ENCODE results near the gene CATSPER1. TPM values are rescaled to one million over a fixed set of nuclear protein-coding genes. Genes with fewer than 3 reads are reported as not detected.

Gene CATSPER1
- polyA plus RNA-seq, 1 experiment: 0.25 TPM

GRCh38 chr11:66052664-66052982, 26.3 kb upstream of the CATSPER1 start:
- POLR2A ChIA-PET: interaction anchor here (1.1 to 2.6 kb wide), 3 partner anchors 11 to 31 kb away, joined by 3 to 12 read pairs (median 3); partner anchors contain the start of gene PACS1

GRCh38 chr11:66051766-66052663, 25.7 kb upstream of the CATSPER1 start, which contains the start of gene SF3B2:
TSS of gene SF3B2 (plus strand) at chr11:66052364. CDS start at chr11:66052385, 21 bp downstream.
- Histone ChIP-seq H3K27ac (ENCODE audit: low read depth, low read length) (peak within 1 kb of the TSS; percentile 83), H3K27me3 (ENCODE audit: control insufficient read depth, insufficient read depth, low read length) (peaks cover 4% of the 10 kb centered on the region), H3K4me3 (ENCODE audit: low read depth, low read length) (peak within 1 kb of the TSS; percentile 87), H3K9me3 (ENCODE audit: control insufficient read depth, insufficient read depth, low read length) (no peaks in the 10 kb centered on the region; the same call in 1 of the 2 replicates)
- ChIA-PET POLR2A (interaction anchor here (0.6 to 2.6 kb wide), 9 partner anchors 12 to 633 kb away, joined by 3 to 12 read pairs (median 3); partner anchors contain the start of genes BANF1, FOSL1 and PACS1), CTCF (interaction anchor here (0.9 to 7.0 kb wide), 5 partner anchors 8 to 171 kb away, joined by 3 to 103 read pairs (median 4); no protein-coding TSS in a partner anchor)
- TF ChIP-seq, protein P1, sequence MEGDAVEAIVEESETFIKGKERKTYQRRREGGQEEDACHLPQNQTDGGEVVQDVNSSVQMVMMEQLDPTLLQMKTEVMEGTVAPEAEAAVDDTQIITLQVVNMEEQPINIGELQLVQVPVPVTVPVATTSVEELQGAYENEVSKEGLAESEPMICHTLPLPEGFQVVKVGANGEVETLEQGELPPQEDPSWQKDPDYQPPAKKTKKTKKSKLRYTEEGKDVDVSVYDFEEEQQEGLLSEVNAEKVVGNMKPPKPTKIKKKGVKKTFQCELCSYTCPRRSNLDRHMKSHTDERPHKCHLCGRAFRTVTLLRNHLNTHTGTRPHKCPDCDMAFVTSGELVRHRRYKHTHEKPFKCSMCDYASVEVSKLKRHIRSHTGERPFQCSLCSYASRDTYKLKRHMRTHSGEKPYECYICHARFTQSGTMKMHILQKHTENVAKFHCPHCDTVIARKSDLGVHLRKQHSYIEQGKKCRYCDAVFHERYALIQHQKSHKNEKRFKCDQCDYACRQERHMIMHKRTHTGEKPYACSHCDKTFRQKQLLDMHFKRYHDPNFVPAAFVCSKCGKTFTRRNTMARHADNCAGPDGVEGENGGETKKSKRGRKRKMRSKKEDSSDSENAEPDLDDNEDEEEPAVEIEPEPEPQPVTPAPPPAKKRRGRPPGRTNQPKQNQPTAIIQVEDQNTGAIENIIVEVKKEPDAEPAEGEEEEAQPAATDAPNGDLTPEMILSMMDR (IDR thresholded peaks at IDR 0.05; ENCODE audit: low read depth, low read length): no peak
- DNase-seq (ENCODE audit: low read depth, low spot score): peak; percentile 96

More at GRCh38 chr11:66052664-66052982, 26.3 kb upstream of the CATSPER1 start:
- H3K27ac ChIP-seq (ENCODE audit: low read depth, low read length): peak overlapping the region; percentile 65
- CTCF ChIA-PET: interaction anchor here (0.7 to 7.0 kb wide), 6 partner anchors 9 to 170 kb away, joined by 3 to 103 read pairs (median 4); no protein-coding TSS in a partner anchor
- no peaks in the 10 kb centered on the region; the same call in 1 of the 2 replicates for H3K9me3 ChIP-seq (ENCODE audit: control insufficient read depth, insufficient read depth, low read length)
- DNase-seq (ENCODE audit: low read depth, low spot score): no peak
- peak overlapping the region; percentile 87 for H3K4me3 ChIP-seq (ENCODE audit: low read depth, low read length)
- TF ChIP-seq, protein P1 (IDR thresholded peaks at IDR 0.05; ENCODE audit: low read depth, low read length): no peak
- peaks cover 4% of the 10 kb centered on the region for H3K27me3 ChIP-seq (ENCODE audit: control insufficient read depth, insufficient read depth, low read length)

DNA sequence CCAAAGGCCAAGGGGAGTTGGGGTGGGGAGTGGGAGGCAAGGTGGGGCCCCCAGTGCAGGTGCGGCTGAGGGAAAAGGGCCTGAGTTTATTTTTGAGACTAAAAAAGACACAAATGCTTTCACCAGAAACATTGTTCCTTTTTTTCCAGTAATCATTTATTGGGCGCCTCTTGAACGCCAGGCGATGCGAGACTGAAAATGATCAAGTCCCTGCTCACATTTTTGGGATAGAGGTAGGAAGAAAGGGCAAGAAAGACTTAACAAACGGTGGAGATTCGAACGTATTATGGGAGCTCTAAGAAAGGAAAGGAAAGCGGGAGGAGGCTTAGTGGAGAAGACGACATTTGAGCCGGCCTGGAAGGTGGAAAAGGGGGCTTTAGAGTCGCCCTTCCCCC, 25.1 kb upstream of the CATSPER1 start:
- TF ChIP-seq, protein P1 (IDR thresholded peaks at IDR 0.05; ENCODE audit: low read depth, low read length): no peak
- H3K27me3 ChIP-seq (ENCODE audit: control insufficient read depth, insufficient read depth, low read length): peaks cover 4% of the 10 kb centered on the region
- no peak for DNase-seq (ENCODE audit: low read depth, low spot score)
- POLR2A ChIA-PET: interaction anchor here (0.6 to 2.6 kb wide), 5 partner anchors 16 to 632 kb away, joined by 3 to 12 read pairs (median 5); partner anchors contain the start of gene PACS1
- H3K27ac ChIP-seq (ENCODE audit: low read depth, low read length): peak overlapping the region; percentile 83
- CTCF ChIA-PET: interaction anchor here (1.2 to 7.0 kb wide), 3 partner anchors 16 to 162 kb away, joined by 3 to 103 read pairs (median 35); no protein-coding TSS in a partner anchor
- H3K4me3 ChIP-seq (ENCODE audit: low read depth, low read length): peak overlapping the region; percentile 87
- no peaks in the 10 kb centered on the region; the same call in 1 of the 2 replicates for H3K9me3 ChIP-seq (ENCODE audit: control insufficient read depth, insufficient read depth, low read length)

GRCh38 chr11:66050581-66051231, 24.4 kb upstream of the CATSPER1 start:
- Histone ChIP-seq H3K27ac (ENCODE audit: low read depth, low read length) (no peak overlapping the region), H3K27me3 (ENCODE audit: control insufficient read depth, insufficient read depth, low read length) (peaks cover 4% of the 10 kb centered on the region), H3K9me3 (ENCODE audit: control insufficient read depth, insufficient read depth, low read length) (no peaks in the 10 kb centered on the region; the same call in 1 of the 2 replicates), H3K4me3 (ENCODE audit: low read depth, low read length) (no peak overlapping the region)
- POLR2A ChIA-PET: interaction anchor here (0.6 to 2.6 kb wide), 4 partner anchors 16 to 523 kb away, joined by 4 to 12 read pairs (median 8); partner anchors contain the start of gene PACS1
- no peak for DNase-seq (ENCODE audit: low read depth, low spot score)
- TF ChIP-seq, protein P1 (IDR thresholded peaks at IDR 0.05; ENCODE audit: low read depth, low read length): no peak
- CTCF ChIA-PET: interaction anchor here (1.2 to 7.0 kb wide), 3 partner anchors 17 to 162 kb away, joined by 3 to 103 read pairs (median 35); no protein-coding TSS in a partner anchor

All from AG04450 (cell line).